Lung microvascular endothelial cell (primary cell): ENCODE data around the gene BABAM2. TPM values are rescaled to one million over a fixed set of nuclear protein-coding genes. Genes with fewer than 3 reads are reported as not detected.
"Not testable (repeated sequence)": the region's sequence is repeated elsewhere in the genome, so short reads cannot be mapped to it uniquely, and the experiment has no call there.

Experiments
- DNase-seq, 2 donors: peaks; one replicate each; pipeline versions ENCODE4 v3.0.0 to v3.0.0-alpha.2; 2010; ENCODE audit warnings: low read depth in 2 of 2
- total RNA-seq: library from RNA; depleted of rRNA; stranded (reverse); fragments of >200 nt; gene quantifications from 2 replicates; pipeline ENCODE4 v1.2.1, GENCODE V29; 2014

BABAM2 gene
- 12.6 and 14.7 TPM in 2 replicates for total RNA-seq

GRCh38 chr2:27890146-27890923, at the start of gene BABAM2, which contains the start of gene RBKS:
TSS of gene BABAM2 (plus strand) at chr2:27890729. CDS start at chr2:27894557, 3,828 bp downstream.
TSS of gene RBKS (minus strand) at chr2:27890387. CDS start at chr2:27890345, 42 bp downstream.
- peak; percentile 88 to 92 for DNase-seq

- no peak for DNase-seq
Measured at GRCh38 chr2:27842894-27843293, 47.6 kb upstream of the BABAM2 start.

GRCh38 chr2:27843992-27844391, 46.5 kb upstream of the BABAM2 start:
- no peak for DNase-seq

- no peak for DNase-seq
Measured at GRCh38 chr2:27844821-27845255, 45.7 kb upstream of the BABAM2 start.

- no peak for DNase-seq
Measured at GRCh38 chr2:27847333-27847732, 43.2 kb upstream of the BABAM2 start.

GRCh38 chr2:27849558-27850205, 40.8 kb upstream of the BABAM2 start:
- DNase-seq, result no peak

GRCh38 chr2:27852691-27853090, 37.8 kb upstream of the BABAM2 start:
- no peak for DNase-seq

- no peak for DNase-seq
Measured at GRCh38 chr2:27854229-27854862, 36.2 kb upstream of the BABAM2 start.

GRCh38 chr2:27855476-27855875, 35.1 kb upstream of the BABAM2 start:
- peak in 1 of 2 donors; percentile 71 for DNase-seq

- peak in 1 of 2 donors; percentile 48 for DNase-seq
Measured at GRCh38 chr2:27856386-27856785, 34.1 kb upstream of the BABAM2 start.

- no peak for DNase-seq
Measured at GRCh38 chr2:27856956-27857355, 33.6 kb upstream of the BABAM2 start.

- peak in 1 of 2 donors; percentile 86 for DNase-seq
Measured at GRCh38 chr2:27857417-27858172, 32.9 kb upstream of the BABAM2 start.

- peak in 1 of 2 donors; percentile 71 for DNase-seq
Measured at GRCh38 chr2:27860111-27860510, 30.4 kb upstream of the BABAM2 start.

GRCh38 chr2:27863146-27863545, 27.4 kb upstream of the BABAM2 start:
- no peak for DNase-seq

- DNase-seq, result not testable (repeated sequence)
Measured at GRCh38 chr2:27863955-27864354, 26.6 kb upstream of the BABAM2 start.

- peak in 1 of 2 donors; percentile 21 for DNase-seq
Measured at GRCh38 chr2:27866237-27866636, 24.3 kb upstream of the BABAM2 start.

- no peak for DNase-seq
Measured at GRCh38 chr2:27869763-27870162, 20.8 kb upstream of the BABAM2 start.

GRCh38 chr2:27870724-27871123, 19.8 kb upstream of the BABAM2 start:
- peak in 1 of 2 donors; percentile 47 for DNase-seq

GRCh38 chr2:27871802-27872201, 18.7 kb upstream of the BABAM2 start:
- DNase-seq, result no peak

GRCh38 chr2:27873091-27873490, 17.4 kb upstream of the BABAM2 start:
- no peak for DNase-seq

GRCh38 chr2:27875089-27875881, 15.2 kb upstream of the BABAM2 start:
- no peak for DNase-seq
